Prostate gland (tissue), 2 donors: Measurements from ENCODE around the gene RAB5IF. TPM values are rescaled to one million over a fixed set of nuclear protein-coding genes. Genes with fewer than 3 reads are reported as not detected.
"Not testable (repeated sequence)": the region's sequence is repeated elsewhere in the genome, so short reads cannot be mapped to it uniquely, and the experiment has no call there.

Experiments
- DNase-seq: peaks from one replicate; pipeline ENCODE4 v3.0.0-alpha.2; 2019; ENCODE audit warnings: low spot score
- H3K27ac ChIP-seq, 2 donors: fragments of 200-600 bp; sonication (generic); 2 replicates each; pipeline ENCODE4 v1.5.1; 2017 to 2019
- H3K27me3 ChIP-seq: fragments of 200-600 bp; sonication (generic); replicated peaks from 2 replicates; pipeline ENCODE4 v1.5.1; 2019; ENCODE audit not compliant: insufficient read depth
- H3K36me3 ChIP-seq, 2 donors: fragments of 200-600 bp; sonication (generic); 1 replicate in 1 of 2; 2 replicates in 1 of 2; pipeline versions ENCODE4 v1.5.1 to v1.8.1; 2017 to 2019
- H3K4me1 ChIP-seq: fragments of 200-600 bp; sonication (generic); replicated peaks from 2 replicates; pipeline ENCODE4 v1.5.1; 2019
- H3K4me3 ChIP-seq, 2 donors: fragments of 200-600 bp; sonication (generic); 2 replicates each; pipeline ENCODE4 v1.5.1; 2017 to 2019
- H3K9me3 ChIP-seq: fragments of 200-600 bp; sonication (generic); 2 replicates; pipeline ENCODE4 v1.5.1; 2017
- CTCF ChIP-seq, 4 experiments: fragments of 200-600 bp in 2 of 4; fragments of 450-650 bp in 2 of 4; sonication (generic) in 2 of 4; IDR thresholded peaks; 1 replicate in 3 of 4; 2 replicates in 1 of 4; pipeline ENCODE4 v1.5.1; 2016 to 2019; ENCODE audit warnings: antibody characterized with exemption in 4 of 4, mild to moderate bottlenecking in 2 of 4, moderate library complexity in 2 of 4
- POLR2A ChIP-seq: fragments of 450-650 bp; IDR thresholded peaks from one replicate; pipeline ENCODE4 v1.6.1; 2016; ENCODE audit warnings: antibody characterized with exemption, mild to moderate bottlenecking
- POLR2AphosphoS5 ChIP-seq: sonication (generic); formaldehyde crosslinking; IDR thresholded peaks from one replicate; pipeline ENCODE4 v1.6.1; 2017; ENCODE audit warnings: antibody characterized with exemption
- WGBS: methylation state at CpG from one replicate; pipeline ENCODE4 v1.1.5; 2018; 5-methylcytosine and 5-hydroxymethylcytosine counted together
- intact Hi-C: fragments of 100-400 bp; cut with DNase I; formaldehyde crosslinking; loops from one replicate; pipeline ENCODE4 v1.14.2; 2022
- total RNA-seq, 2 donors: library from RNA; depleted of rRNA; stranded (reverse); fragments of >200 nt; gene quantifications; one replicate each; pipeline ENCODE4 v1.1.0, GENCODE V29; 2016

RAB5IF gene
- total RNA-seq, 2 donors from 2014 or later, result 72.8 to 92.3 TPM

- intact Hi-C loops, result no loop called here
- H3K27me3 ChIP-seq, result no peaks in the 10 kb centered on the region
- H3K4me1 ChIP-seq, result no peaks in the 10 kb centered on the region
- no peaks in the 10 kb centered on the region for H3K36me3 ChIP-seq
- no peak for TF ChIP-seq CTCF (IDR thresholded peaks at IDR 0.05)
- no peak for TF ChIP-seq POLR2AphosphoS5
- no peak for TF ChIP-seq POLR2A
- no peak overlapping the region for H3K4me3 ChIP-seq
- no peak for DNase-seq
- H3K27ac ChIP-seq, result no peak overlapping the region
- H3K9me3 ChIP-seq, result no peaks in the 10 kb centered on the region
- WGBS, result 73% methylated on average over 14 of the region's 14 CpGs
Measured at GRCh38 chr20:36632487-36633284, 27.1 kb downstream of the RAB5IF start.

GRCh38 chr20:36633285-36633772, 27.8 kb downstream of the RAB5IF start:
- intact Hi-C loops, result no loop called here
- H3K4me1 ChIP-seq, result no peaks in the 10 kb centered on the region
- H3K27me3 ChIP-seq, result no peaks in the 10 kb centered on the region
- WGBS, result 87% methylated on average over 9 of the region's 9 CpGs
- H3K9me3 ChIP-seq, result no peaks in the 10 kb centered on the region
- TF ChIP-seq POLR2A, result no peak
- DNase-seq, result no peak
- H3K36me3 ChIP-seq, result no peaks in the 10 kb centered on the region
- H3K27ac ChIP-seq, result no peak overlapping the region
- H3K4me3 ChIP-seq, result no peak overlapping the region

DNA sequence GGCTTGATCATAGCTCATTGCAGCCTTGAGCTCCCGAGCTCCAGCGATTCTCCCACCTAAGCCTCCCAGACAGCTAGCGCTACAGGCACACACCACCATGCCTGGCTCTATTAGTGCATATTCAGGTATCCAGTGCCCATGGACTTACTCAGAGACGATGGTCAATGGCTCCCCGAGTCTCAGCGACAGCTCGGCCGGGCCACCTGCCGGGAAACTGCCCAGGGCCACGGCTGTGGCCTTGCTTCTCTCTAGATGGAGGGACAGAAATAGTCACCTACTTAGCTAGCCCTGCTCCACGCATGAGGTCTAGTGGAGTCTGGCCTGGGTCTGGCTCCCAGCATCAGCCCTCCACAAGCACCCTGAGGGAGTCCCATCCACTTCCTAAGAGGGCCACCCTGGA, 28.8 kb downstream of the RAB5IF start:
- Histone ChIP-seq H3K9me3 (no peaks in the 10 kb centered on the region), H3K27ac (no peak overlapping the region), H3K4me3 (no peak overlapping the region), H3K4me1 (no peaks in the 10 kb centered on the region), H3K36me3 (no peaks in the 10 kb centered on the region), H3K27me3 (no peaks in the 10 kb centered on the region)
- intact Hi-C loops, result no loop called here
- no peak for DNase-seq
- 96% methylated on average over 10 of the region's 11 CpGs for WGBS
- no peak for TF ChIP-seq POLR2AphosphoS5
- TF ChIP-seq POLR2A, result no peak
- TF ChIP-seq CTCF (IDR thresholded peaks at IDR 0.05), result no peak

DNA sequence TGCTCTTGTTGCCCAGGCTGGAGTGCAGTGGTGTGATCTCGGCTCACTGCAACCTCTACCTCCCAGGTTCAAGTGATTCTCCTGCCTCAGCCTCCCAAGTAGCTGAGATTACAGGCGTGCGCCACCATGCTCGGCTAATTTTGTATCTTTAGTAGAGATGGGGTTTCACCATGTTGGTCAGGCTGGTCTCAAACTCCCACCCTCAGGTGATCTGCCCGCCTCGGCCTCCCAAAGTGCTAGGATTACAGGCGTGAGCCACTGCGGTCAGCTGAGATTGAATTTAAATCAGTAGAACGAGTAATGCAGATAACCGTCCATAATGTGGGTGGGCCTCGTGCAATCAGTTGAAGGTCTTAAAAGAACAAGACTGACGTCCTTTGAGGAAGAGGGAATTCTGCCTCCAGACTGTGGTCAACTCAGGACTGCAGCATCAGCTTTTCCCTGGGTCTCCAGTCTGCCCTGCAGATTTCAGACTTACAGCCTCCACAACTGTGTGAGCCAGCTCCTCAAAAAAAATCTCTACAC, 33.4 kb downstream of the RAB5IF start:
- H3K36me3 ChIP-seq, H3K27ac ChIP-seq, H3K4me3 ChIP-seq, H3K27me3 ChIP-seq, H3K9me3 ChIP-seq, H3K4me1 ChIP-seq, intact Hi-C loops, DNase-seq: not testable (repeated sequence)
- 97% methylated on average over 12 of the region's 12 CpGs for WGBS

DNA sequence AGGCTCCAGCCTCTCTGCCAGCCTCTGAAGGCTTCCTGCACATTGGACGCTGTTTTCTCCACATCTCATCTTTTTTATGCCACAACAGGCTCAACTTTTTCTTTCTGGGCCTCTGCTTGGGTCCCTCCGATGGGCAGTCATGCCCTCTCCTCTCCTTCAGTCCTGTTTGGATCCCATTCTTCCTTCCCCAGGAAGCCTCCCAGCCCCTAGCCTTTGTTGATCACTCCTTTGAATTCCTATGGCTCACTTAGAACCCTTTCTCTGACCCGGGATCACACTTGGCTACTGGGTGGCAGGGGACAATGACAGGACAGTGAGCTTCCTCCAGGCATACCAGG, 35.9 kb downstream of the RAB5IF start:
- no peak for DNase-seq
- 83% methylated on average over 3 of the region's 3 CpGs for WGBS
- H3K27ac ChIP-seq, result no peak overlapping the region
- TF ChIP-seq CTCF (IDR thresholded peaks at IDR 0.05) (no peak), POLR2AphosphoS5 (no peak)
- H3K4me3 ChIP-seq, result no peak overlapping the region
- intact Hi-C loops, result no loop called here
- H3K27me3 ChIP-seq, result no peaks in the 10 kb centered on the region
- H3K36me3 ChIP-seq, result no peaks in the 10 kb centered on the region
- no peaks in the 10 kb centered on the region for H3K4me1 ChIP-seq
- no peaks in the 10 kb centered on the region for H3K9me3 ChIP-seq

DNA sequence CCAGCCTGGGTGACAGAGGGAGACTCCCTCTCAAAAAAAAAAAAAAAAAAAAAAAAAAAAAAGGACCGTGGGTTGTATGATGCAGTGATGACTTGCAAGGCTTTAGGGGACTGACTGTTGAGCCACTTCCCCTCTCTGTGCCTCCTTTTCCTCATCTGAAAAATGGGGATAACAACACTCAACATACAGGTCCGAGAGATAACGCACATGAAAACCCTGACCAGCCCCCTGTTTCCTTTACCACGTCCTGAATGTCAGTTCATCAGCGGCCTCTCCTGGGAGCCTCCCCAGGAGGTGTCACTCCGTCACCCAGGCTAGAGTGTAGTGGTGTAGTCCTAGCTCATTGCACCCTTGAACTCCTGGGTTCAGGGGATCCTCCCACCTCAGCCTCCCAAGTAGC, 36.6 kb downstream of the RAB5IF start:
- WGBS, result 81% methylated on average over 6 of the region's 6 CpGs
- no peaks in the 10 kb centered on the region for H3K36me3 ChIP-seq
- intact Hi-C loops, result no loop called here
- DNase-seq, result no peak
- no peak overlapping the region for H3K4me3 ChIP-seq
- TF ChIP-seq POLR2A (no peak), CTCF (IDR thresholded peaks at IDR 0.05) (no peak), POLR2AphosphoS5 (no peak)
- no peaks in the 10 kb centered on the region for H3K9me3 ChIP-seq
- no peaks in the 10 kb centered on the region for H3K27me3 ChIP-seq
- no peak overlapping the region for H3K27ac ChIP-seq
- no peaks in the 10 kb centered on the region for H3K4me1 ChIP-seq
